CD4-positive, alpha-beta T cell treated with Interleukin-10 for 1 hour (primary cell): ENCODE data around the gene RNF114.

ENCODE experiments used
- DNase-seq: peaks from one replicate; pipeline ENCODE4 v3.0.0-alpha.2; 2020

RNF114 gene

DNA sequence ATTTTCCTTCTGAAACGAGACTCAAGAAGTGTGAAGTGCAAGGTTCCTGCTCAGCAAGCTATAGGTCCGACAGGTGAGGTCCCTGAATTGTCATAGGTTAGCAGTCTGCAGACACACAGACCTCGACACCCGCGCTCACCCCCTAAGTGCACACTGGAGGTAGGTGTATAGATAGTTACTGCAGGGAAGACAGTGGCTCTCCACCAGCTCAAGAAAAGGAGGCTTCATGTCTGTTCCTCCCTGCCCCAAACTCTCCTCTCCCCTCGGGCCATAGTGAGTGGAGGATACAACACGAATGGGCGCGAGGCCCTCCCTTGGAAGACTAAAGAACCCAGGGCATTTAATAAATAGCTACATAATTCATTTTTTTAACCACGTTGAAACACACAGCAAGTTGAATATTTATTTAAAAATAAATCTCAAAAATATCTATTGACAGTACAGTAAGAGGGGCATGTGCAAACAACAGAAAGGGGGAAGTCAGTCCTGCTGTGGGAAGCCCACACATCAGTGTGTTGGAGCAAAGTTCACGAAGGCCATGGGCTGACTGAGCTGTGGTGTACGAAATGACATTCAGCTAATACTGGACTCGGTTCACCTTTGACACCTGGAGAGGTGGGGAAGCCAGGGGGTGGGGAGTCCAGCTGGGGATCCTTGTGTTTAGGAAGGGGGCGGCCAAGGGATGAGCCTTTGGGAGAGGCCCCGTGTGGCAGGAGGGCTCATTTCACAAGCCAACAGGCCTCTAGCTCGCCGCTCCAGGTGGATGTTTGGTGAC lies 31.6 kb upstream of the RNF114 start:
- no peak for DNase-seq

- no peak for DNase-seq
These were observed 30.6 kb upstream of the RNF114 start for GRCh38 chr20:49905415-49906091.

GRCh38 chr20:49906101-49906604 lies 30.0 kb upstream of the RNF114 start:
- DNase-seq = no peak

DNA sequence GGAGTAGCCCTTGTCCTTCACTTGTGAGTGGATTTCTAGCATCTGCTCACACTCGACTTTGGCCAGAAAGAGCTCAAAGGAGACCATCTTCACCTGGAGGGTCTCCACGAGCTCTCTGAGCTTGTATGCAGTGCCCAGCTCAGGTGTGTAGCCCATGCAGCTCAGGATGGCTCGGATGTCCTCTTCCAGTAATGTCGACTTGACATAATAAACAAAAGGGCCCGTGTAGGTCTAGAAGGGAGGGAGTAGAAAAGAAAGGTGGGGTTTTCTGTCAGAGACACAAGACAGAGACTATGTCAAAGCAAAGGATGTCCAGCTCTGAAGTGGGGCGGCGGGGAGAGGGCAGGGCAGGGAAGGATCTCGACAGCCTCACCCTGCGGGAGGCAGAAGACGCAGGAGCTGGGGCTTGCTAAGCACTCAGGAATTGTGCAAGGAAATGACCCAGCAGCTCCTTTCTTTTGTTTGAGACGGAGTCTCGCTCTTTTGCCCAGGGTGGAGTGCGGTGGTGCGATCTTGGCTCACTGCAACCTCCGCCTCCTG lies 29.5 kb upstream of the RNF114 start:
- no peak for DNase-seq

DNA sequence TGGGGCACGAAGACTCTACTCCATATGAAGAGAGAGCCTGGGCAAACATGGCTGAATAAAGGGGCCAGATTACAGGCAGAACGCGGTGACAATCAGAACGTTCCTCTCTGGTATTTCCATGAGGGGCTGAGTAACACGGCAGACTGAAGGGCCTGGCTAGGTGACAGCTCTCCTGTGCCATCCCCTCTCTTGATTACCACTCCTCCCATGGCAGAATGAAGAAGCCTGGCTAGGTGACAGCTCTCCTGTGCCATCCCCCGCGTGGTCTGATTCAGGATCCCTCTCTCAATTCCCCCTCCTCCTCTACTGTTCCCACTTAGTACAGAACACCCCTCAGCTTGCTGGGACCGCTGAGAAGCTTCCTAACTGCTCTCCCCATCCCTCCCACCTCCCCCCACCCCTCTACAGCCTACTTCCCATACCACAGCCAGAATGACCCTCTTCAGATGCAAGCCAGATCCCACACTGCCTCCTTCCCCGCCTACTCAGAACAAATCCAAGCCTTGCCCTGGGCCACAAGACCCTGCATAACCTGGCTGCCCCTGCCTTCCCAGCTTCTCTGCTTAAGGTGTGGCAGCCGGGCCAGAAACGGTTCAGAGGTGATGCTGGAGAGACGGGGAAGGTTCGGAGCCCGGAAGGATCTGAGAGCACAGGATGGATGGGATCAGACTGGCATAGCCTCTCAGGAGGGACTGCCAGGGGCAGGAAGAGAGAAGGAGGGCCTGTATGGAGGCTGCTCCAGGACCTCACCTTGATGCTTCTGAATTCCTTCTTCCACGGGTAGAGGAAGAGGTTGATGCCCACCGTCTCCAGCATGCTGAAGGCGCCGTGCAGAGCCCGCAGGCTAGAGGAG lies 28.6 kb upstream of the RNF114 start:
- no peak for DNase-seq

DNA sequence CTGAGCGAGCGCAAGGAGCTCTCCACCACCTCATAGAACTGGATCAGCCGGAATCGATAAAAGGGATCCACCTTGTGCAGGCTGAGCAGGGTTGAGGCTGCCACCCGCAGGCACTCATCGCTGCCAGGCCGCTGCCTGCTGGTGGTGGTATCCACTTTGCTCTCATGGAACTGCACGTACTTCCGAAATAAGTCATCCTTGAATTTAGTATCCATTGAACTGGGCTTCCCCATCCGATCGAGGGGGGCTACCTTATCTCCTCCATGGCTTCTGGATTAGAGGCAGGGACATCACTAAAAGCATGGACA lies 28.0 kb upstream of the RNF114 start:
- DNase-seq = no peak

- no peak for DNase-seq
These were observed 26.5 kb upstream of the RNF114 start for GRCh38 chr20:49909499-49910339.

GRCh38 chr20:49910340-49910706 lies 25.9 kb upstream of the RNF114 start:
- no peak for DNase-seq

DNA sequence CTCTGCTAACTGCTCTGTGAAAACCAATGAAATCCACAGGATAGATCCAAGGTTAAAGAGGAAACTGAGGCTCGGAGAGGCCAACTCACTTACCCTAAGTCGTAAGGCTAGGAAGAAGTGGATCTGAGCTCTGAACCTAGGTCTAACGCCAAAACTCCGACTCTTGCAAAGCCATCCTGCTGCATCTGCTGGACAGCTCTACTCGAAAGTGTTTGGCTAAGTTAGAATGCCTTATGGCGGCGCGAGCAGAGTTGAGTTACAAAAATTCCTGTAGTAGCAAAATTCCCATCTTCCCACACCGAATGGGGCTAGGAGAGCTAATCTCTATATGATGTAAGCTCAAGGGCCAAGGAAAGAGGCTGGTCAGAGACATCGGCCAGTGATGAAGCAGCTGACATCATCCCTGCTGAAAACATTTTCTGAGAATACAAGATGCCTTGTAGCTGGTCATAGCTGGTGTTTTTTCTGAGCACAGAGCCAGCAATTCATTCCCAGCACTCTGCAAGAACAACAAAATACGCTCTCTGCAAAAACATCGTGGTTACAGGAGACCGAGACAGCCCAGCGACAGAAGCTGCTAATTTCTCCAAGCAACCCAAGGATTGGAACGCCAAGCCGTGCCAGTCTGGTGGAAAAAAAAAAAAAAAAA lies 22.7 kb upstream of the RNF114 start:
- no peak for DNase-seq

DNA sequence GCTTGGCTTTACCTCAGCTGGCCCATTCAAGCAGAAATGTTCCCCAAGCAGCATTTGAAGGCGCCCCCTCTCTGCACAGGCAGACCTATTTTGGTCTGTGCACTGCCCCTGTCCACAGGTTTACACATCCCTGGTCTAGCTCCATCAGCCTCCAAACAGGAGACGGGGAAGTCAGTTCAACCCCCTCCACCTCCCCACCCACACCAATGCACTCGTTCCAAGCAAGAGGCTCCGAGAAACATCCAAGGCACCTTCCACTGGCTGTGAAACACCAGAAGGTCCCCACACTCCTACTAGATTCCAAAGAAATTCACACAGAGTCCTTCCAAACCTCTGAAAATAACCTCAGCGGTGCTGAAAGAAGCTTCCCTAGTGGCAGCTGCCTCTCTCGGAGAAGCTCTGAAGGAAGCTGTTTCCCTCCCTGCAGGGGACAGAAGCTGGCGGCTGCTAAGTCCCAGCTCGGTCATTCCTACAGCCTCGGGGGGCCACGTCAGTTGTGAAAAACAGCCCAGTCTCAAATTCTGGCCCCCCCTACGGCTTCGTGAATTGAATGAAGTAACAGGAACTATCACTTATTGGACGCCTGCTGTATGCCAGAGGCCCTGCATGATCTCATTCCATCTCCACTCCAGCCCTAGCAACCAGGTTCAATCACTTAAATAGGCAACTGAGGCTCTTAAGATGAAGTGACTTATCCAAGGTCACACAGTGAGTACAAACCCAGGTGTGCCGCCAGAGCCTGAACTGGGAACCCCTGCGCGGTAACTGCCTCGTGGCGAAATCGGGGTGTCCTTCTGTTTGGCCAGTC lies 21.7 kb upstream of the RNF114 start:
- peak; percentile 43 for DNase-seq

DNA sequence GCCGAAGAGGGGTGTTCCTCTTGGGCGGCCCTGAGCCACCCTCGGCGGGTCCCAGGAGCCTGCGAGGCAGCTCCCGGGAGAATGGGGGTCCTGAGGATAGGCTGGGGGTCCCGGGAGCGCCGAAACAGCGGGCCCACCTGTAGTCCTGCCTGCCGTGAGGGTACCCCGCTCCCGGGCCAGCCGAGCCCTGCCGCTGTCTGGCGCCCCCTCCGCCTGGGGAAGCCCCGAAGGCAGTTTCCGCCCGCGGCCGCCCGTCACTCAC lies 21.1 kb upstream of the RNF114 start:
- DNase-seq = no peak

DNA sequence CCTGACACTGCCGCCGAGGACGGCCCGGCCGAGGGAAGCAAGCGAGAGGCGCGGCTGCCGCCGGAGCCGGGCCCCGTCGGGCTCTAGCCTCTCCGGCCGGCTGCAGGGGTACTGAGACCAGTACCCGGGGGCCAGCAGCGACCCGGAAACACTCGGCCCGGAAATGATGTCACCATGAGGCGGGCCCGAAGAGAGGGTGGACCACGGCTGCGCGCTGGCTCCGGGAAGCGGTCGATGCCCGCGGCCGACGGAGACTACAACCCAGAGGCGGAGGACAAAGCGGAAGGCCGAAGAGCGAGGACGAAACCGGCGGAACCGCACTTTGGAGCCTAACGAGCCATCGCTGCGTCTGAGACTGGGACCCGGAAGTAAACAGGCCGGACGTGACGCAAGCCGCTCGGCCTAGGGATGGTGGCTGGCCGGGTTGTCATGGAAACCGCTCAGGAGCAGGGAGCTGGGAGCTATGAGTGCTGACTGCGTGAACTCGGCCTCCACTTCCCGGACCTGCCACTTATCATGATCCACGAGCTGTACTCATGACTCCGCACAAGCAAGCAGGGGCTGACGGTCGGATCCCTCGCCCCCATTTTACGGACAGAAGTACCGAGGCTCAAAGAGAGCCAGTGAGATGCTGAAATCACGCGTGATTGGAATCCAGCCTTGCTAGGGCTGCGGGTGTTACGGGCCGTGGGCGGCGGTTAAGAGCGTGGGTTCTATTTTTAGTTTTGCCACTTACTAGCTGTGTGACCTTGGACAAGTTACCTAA lies 20.6 kb upstream of the RNF114 start, which contains the start of gene SPATA2:
Gene SPATA2, minus strand, starts transcription at position 150 of the 766 bp plus-strand sequence. CDS start 7,039 bp downstream, outside the sequence.
- DNase-seq = peak; percentile 94

DNA sequence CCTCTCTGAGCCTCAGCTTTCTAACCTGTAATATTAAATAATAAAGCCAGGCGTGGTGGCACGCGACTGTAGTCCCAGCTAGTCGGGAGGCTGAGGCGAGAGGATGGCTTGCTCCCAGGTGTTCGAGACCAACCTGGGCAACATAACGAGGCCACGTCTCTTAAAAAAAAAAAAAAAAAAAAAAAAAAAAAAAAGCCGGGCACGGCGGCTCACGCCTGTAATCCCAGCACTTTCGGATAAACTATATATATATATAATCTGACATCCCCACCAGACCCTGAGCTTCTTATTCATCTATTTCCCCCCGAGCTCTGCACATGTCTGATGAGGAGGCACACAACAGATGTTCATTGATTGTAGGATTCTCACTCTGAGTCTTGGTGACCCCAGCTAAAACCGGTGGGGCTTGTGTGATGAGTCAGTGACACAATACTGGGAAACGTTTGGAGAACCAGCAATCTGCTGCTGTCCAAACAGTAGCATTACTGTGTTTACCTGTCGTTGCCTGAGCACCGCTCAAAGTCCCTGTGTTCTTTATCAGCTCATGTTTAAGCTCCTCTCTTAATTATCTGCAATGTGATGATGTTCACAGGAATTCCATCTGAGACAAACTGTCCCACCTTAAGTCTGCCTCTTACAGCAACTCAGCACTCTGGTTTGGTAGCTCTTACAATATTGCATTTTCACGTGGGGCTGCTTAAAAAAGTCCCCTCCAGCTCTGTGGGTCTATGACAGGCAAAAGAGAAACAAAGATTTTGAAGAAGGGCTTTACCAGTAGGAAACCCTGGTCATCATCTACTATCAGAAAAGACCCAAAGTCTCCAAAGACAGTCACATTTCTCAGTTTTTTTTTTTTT lies 19.8 kb upstream of the RNF114 start:
- DNase-seq = no peak

DNA sequence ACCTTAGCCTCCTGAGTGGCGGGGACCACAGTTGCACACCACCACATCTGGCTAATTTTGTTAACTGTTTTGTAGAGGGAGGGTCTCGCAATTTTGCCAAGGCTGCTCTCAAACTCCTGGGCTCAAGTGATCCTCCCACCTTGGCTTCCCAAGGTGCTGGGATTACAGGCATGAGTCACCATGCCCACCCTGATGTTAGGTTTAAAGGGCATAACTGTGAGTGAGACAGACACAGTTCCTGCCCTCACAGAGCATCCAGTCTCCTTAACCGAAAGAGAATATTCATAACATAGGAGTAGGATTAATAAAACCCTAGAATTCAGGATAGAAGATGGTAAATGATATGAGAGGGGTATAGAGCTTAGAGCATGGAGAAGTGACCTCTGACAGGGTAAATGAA lies 17.8 kb upstream of the RNF114 start:
- no peak for DNase-seq

DNA sequence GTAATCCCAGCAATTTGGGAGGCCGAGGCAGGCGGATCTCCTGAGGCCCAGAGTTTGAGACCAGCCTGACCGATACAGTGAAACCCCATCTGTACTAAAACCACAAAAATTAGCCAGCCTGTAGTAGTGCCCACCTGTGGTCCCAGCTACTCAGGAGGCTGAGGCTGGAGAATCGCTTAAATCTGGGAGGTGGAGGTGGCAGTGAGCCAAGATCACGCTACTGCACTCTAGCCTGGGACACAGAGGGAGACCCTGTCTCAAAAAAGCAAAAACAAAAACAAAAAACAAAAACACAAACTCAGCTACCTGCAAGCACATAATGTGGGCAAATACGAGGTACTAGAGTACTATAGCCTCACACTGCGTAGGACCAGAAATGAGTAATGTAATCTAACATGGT lies 17.2 kb upstream of the RNF114 start:
- no peak for DNase-seq

DNA sequence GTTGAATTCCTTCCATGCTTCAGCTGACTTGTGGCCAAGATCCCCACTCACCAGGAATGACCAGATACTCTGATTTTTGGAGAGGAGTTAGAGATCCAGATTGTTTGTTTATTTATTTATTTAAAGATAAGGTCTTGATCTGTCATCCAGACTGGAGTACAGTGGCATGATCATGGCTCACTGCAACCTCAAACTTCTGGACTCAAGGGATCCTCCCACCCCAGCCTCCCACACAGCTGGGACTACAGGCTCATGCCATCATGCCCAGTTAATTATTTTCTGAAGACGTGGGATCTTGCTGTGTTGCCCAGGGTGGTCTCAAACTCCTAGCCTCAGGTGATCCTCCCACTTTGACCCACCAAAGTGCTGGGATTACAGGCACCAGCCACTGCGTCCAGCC lies 16.7 kb upstream of the RNF114 start:
- no peak for DNase-seq

DNA sequence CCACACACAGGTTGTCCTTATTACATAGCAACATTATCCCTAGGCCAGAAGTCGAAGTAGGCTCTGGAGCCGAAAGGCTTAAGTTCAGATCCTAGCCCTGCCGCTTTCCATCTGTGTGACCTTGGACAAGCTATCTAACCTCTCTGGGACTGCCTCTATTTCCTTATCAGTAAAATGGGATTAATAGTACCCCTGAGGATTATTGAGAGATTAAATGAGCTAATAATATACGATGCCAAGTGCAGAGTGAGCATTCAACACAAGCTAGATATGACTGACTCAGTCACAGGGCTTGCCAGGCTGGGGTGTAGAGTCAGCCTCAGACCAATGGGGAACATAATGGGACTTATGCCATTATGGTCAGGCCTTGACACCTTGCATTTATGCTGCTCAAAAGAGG lies 11.9 kb upstream of the RNF114 start:
- no peak for DNase-seq

DNA sequence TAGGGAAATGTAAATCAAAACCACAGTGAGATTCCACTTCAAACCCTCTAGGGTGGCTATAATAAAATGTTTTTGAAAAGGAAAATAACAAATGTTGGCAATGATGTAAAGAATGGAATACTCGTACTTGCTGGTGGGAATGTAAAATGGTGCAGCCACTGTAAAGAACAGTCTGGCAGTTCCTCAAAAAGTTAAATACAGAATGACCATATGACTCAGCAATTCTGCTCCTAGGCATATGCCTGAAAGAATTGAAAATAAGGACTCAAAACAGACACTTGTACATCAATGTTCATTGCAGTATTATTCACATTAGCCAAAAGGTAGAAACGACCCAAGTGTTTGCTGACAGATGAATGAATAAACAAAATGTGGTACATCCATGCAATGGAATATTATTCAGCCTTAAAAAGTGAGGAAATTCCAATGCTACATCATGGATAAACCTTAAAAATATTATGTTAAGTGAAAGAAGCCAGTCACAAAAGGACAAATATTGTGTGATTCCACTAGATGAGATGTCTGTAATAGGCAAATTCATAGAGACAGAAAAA lies 10.2 kb upstream of the RNF114 start:
- no peak for DNase-seq
